ENCODE measurements around the gene SLC44A4. TPM values are rescaled to one million over a fixed set of nuclear protein-coding genes. Genes with fewer than 3 reads are reported as not detected.

The SLC44A4 gene
- total RNA-seq, 1 donor from 2014 or later: 2.1 TPM

GRCh38 chr6:31903957-31904356 is 25.2 kb upstream of the SLC44A4 start:
- intact Hi-C loops (cut with DNase I): loop anchor here (5.0 kb wide), 1 partner anchor 48 kb away; no protein-coding TSS in a partner anchor
- no peak for ATAC-seq
- DNase-seq (ENCODE audit: low spot score): no peak

DNA sequence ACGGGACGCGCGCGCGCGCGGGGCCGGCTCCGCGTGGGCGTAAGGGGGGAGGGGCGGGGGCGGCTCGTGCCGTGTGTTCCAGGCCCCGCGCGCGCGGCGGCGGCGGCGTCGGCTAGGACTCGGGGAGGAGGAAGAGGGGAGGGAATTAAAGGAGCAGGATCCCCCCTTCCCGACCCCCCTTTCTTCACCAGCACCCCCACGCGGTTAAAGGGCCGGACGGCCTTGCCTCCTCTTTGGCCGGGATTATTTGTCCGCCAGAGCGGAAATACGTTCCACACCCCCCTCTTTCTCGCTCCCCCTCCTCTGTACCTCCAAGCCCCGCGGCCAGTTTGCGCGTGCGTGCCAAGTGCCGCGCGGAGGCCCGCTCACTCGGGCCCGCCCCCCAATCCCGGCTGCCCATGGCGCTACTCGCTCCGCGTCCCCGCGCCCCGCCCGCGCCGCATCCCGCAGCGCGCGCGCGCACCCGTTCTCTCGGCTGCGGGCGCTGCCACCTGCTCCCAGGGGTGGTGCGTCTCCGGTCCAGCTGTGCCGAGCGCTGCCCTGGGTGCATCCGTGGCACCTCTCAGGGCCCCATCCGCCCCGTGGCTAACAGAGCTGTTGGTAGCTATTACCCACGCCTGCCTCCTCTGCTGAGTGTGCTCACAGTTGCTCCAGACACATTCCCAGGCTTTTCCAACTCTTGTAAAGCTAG is 23.3 kb upstream of the SLC44A4 start, which contains the start of gene ZBTB12:
ZBTB12 (minus strand) TSS at position 134 of the 691 bp plus-strand sequence. CDS start 781 bp downstream, outside the sequence.
- DNase-seq (ENCODE audit: low spot score): peak; percentile 95
- ATAC-seq: peak; percentile 86
- intact Hi-C loops (cut with DNase I): loop anchor here (5.0 kb wide), 1 partner anchor 50 kb away; no protein-coding TSS in a partner anchor

GRCh38 chr6:31901415-31901952 is 22.7 kb upstream of the SLC44A4 start:
- ATAC-seq (peak; percentile 61), DNase-seq (ENCODE audit: low spot score) (peak; percentile 88)
- intact Hi-C loops (cut with DNase I): loop anchor here (5.0 kb wide), 1 partner anchor 51 kb away; no protein-coding TSS in a partner anchor

- intact Hi-C loops (cut with DNase I): loop anchor here (5.0 kb wide), 1 partner anchor 51 kb away; no protein-coding TSS in a partner anchor
- peak; percentile 69 for DNase-seq (ENCODE audit: low spot score)
- no peak for ATAC-seq
Observed at GRCh38 chr6:31900917-31901414, 22.2 kb upstream of the SLC44A4 start.

DNA sequence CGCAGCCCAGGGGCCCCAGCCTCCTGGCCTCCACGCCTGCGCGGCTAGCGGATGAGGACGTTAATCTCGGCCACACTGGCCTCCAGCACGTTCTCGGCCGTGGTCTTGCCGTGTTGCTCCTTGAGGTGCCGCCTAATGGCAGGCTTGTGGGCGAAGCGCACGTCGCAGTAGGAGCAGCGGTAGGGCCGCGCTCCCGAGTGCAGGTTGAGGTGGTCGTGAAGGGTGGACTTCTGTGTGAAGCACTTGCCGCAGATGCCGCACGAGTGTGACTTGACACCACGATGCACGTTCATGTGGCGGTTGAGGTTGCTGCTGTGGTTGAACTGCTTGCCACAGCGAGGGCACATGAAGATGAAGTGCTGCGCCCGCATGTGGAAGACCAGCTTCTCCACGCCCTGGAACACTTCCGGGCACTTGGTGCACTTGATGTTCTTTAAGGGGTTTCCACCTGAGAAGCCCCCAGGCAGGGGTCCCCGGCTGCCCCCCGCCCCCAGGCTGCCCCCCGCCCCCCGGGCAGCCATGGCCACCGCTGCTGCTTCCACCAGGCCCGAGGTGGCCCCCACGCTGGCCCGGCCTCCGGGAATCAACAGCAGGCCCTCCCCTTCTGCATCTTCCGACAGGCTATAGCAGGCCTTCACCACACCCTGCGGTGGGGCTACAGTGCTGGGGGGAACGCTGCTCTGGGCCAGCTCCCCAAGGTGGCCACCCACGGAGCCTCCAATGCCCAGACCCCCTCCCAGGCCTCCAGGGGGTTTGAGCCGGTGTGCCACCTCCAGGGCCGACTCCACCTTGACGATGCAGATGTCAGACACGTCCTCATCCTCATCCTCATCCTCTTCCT is 21.3 kb upstream of the SLC44A4 start:
- DNase-seq (ENCODE audit: low spot score) (no peak), ATAC-seq (no peak)
- intact Hi-C loops (cut with DNase I): loop anchor here (5.0 to 10.0 kb wide), 2 partner anchors 52 to 165 kb away; partner anchors contain the start of gene CLIC1

GRCh38 chr6:31899215-31899614 is 20.4 kb upstream of the SLC44A4 start:
- ATAC-seq: no peak
- intact Hi-C loops (cut with DNase I): loop anchor here (10.0 kb wide), 1 partner anchor 164 kb away; the partner anchor contains the start of gene CLIC1
- DNase-seq (ENCODE audit: low spot score): no peak

GRCh38 chr6:31898383-31899011 is 19.7 kb upstream of the SLC44A4 start:
- intact Hi-C loops (cut with DNase I): loop anchor here (10.0 kb wide), 1 partner anchor 164 kb away; the partner anchor contains the start of gene CLIC1

DNA sequence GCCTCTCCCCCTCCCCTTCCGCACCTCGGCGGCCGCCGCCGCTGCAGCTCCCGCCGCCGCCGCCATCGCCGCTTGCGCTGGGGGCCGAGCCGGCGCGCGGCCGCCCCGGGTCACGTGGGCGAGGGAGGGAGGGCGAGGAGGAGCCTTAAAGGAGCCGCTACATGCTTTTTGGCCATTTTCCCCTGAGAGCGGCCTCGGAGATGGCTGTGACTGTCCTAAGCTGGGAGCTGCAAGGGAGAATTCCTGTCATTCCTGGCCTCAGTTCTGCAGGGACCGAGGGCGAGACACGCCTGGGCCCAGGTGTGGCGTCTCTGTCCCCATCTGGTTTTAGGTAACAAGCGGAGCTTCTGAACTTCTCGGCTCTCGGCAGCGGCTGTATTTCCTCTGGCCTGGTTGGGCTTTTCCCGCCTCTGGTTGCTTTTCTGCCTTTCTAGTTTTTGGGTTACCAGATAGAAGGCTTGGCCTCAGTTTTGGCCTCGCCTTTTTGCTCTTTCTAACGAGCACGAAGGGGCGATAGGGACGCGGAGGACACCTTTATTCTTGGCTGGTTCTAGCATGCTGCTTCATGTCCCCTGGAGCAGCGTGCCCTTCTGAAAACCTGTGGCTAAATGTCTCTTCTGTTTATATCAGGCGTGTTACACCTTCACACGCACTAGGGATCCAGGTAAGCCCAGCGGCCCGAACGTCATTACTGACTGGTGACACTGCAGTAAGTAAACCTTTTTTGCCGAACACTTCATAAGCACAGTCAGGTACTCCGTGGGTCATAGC is 19.0 kb upstream of the SLC44A4 start, which contains the start of gene EHMT2:
EHMT2 (minus strand) TSS at position 87 of the 771 bp plus-strand sequence; CDS start at position 66, 21 bp downstream.
- peak; percentile 78 for ATAC-seq
- peak; percentile 92 for DNase-seq (ENCODE audit: low spot score)
- intact Hi-C loops (cut with DNase I): loop anchor here (10.0 kb wide), 1 partner anchor 163 kb away; the partner anchor contains the start of gene CLIC1

More at GRCh38 chr6:31898383-31899011, 19.7 kb upstream of the SLC44A4 start:
- ATAC-seq (peak; percentile 38), DNase-seq (ENCODE audit: low spot score) (no peak)

DNA sequence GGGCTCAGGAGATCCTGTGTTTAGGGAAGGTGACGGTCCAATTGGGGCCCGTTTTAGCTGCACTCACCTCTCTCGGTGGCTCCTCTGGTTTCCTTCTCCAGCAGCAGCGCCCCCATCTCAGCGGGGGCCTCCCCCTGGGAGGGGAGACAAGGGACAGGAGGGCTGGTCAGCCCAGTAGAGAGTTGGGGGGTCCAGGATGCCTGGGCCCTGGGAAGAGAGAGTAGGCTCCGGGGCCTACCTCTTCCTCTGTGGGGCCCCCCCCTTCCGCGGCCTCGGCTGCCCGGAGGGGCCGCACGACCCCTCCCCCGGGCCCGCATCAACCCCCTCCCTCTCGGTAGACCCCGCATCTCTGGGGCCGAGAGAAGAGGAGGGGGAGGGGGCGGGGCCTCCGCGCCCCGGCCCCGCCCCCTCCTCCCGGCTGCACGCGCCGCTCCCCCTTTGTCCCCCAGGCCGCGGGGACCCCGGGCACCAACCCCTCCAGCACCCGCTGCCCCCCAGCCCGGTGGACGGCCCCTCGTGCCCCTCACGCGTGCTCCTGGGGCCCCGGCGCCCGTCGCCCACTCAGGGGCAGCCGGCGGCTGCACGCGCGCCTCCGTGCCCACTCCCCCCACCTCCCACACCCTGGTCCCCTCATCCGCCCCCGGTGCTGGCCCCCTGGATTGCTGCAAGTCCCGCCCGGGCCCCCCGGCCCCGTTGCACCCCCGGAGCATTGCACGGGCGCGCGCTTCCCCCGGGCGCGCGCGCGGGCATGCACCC is 18.2 kb upstream of the SLC44A4 start:
- intact Hi-C loops (cut with DNase I): loop anchor here (10.0 kb wide), 1 partner anchor 162 kb away; the partner anchor contains the start of gene CLIC1
- ATAC-seq (no peak), DNase-seq (ENCODE audit: low spot score) (no peak)

- ATAC-seq (no peak), DNase-seq (ENCODE audit: low spot score) (no peak)
- intact Hi-C loops (cut with DNase I): loop anchor here (10.0 kb wide), 1 partner anchor 162 kb away; the partner anchor contains the start of gene CLIC1
Observed at GRCh38 chr6:31896493-31896855, 17.7 kb upstream of the SLC44A4 start.

DNA sequence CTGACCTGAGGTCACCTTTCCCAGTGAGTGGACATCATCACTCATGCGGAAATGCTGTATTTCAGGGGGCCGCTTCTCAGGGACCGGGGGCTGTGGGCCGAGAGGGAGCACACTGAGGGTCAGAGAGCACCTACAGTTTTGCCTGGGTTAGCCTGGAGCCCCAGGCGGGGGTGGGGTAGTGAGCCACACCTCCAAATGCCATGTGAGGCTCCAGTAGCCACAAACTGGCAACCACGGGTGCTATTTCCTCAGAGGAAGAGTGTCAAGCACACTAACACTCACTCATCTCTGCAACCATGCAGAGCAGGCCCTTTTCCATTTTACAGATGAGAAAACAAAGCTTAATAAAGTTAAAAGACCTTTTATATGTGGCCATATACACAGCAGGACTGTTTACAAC is 14.0 kb upstream of the SLC44A4 start:
- intact Hi-C loops (cut with DNase I): loop anchor here (10.0 kb wide), 1 partner anchor 158 kb away; the partner anchor contains the start of gene CLIC1
- DNase-seq (ENCODE audit: low spot score) (no peak), ATAC-seq (no peak)

GRCh38 chr6:31889331-31889972 is 10.7 kb upstream of the SLC44A4 start:
- intact Hi-C loops (cut with DNase I): no loop called here
- no peak for DNase-seq (ENCODE audit: low spot score)
- no peak for ATAC-seq

- ATAC-seq (peak; percentile 30), DNase-seq (ENCODE audit: low spot score) (peak; percentile 79)
- intact Hi-C loops (cut with DNase I): no loop called here
Observed at GRCh38 chr6:31888276-31889258, 9.8 kb upstream of the SLC44A4 start.

DNA sequence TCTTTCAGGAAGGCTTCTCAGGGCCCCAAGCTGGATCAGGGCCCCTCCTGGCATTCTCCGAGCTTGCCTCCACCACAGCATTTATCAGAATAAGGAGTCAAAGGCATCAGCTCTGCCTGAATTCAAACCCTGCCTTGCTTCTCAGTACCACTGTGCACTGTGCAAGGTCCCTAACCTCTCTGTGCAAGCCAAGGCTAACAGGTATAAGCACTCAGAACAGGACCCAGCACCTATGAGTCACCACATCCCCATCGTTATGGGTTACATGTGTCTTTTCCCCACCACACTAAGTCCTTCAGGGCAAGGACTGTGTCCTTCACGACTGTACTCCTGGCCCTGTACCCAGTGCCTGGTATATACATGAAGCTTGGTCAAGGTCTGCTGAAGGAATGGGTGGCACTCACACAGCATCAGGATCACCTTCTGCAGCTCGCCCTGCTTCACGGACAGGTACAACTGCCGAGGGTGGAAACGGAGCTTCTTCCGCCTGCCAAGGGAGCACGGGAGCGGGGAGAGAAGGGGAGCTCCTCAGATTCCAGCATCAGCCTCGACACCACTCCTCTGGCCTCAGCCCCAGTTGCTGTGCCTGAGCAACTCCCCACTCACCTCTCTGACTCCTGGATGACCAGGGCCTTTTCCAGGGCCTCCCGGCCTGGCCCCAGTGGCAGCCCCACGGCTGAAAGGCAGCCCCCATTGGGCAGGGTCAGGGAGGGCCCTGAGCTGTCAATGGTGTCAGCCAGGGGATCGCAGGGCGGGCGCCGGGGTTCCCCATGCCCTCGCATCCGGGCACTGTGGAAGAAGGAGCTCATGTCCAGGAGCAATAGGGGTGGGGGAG is 8.6 kb upstream of the SLC44A4 start:
- DNase-seq (ENCODE audit: low spot score) (no peak), ATAC-seq (no peak)
- intact Hi-C loops (cut with DNase I): no loop called here

All from sciatic nerve (tissue), 2 donors.